Left ventricle myocardium inferior (tissue), 1 donor: Measurements from ENCODE around the gene RPS27L. TPM values are rescaled to one million over a fixed set of nuclear protein-coding genes. Genes with fewer than 3 reads are reported as not detected.
A peak's percentile ranks its signal among the peaks of the same experiment; 100 is the strongest.

Experiments used
- DNase-seq: peaks from one replicate; pipeline ENCODE4 v3.0.0-alpha.2; 2020
- H3K27ac ChIP-seq: fragments of 200-600 bp; replicated peaks from 2 replicates; pipeline ENCODE4 v1.8.0; 2021
- H3K27me3 ChIP-seq: fragments of 200-600 bp; 2 replicates; pipeline ENCODE4 v1.8.0; 2021; ENCODE audit warnings: low read depth
- H3K36me3 ChIP-seq: fragments of 200-600 bp; 2 replicates; pipeline ENCODE4 v1.8.0; 2021
- H3K4me1 ChIP-seq: fragments of 200-600 bp; 2 replicates; pipeline ENCODE4 v1.8.0; 2021
- H3K4me3 ChIP-seq: fragments of 200-600 bp; 2 replicates; pipeline ENCODE4 v1.8.0; 2021; ENCODE audit warnings: mild to moderate bottlenecking, moderate library complexity
- H3K9me3 ChIP-seq: fragments of 200-600 bp; replicated peaks from 2 replicates; pipeline ENCODE4 v1.8.0; 2021
- intact Hi-C: fragments of 100-400 bp; cut with micrococcal nuclease; formaldehyde crosslinking; loops from one replicate; pipeline ENCODE4 v1.11.0; 2022
- total RNA-seq: library from RNA; stranded (reverse); fragmentation: NEBNext Ultra II Directional; extraction: Animal tissue kit (Norgen Biotek cat#: 25700); gene quantifications from one replicate; pipeline ENCODE4 v1.2.1, GENCODE V29; 2021
- TF ChIP-seq, protein P1 (sequence below): fragments of 200-600 bp; IDR thresholded peaks from 2 replicates; pipeline ENCODE4 v1.8.0; 2021; ENCODE audit warnings: antibody characterized with exemption, mild to moderate bottlenecking, borderline replicate concordance
- donor health status: DM: no; HTN: yes; CAD: no; lungs with severe emphysema.

The RPS27L gene
- total RNA-seq, 1 donor from 2014 or later, result 165 TPM

- H3K36me3 ChIP-seq, result no peaks in the 10 kb centered on the region
- DNase-seq, result no peak
- H3K4me3 ChIP-seq, result no peak overlapping the region
- intact Hi-C loops, result no loop called here
- TF ChIP-seq, protein P1, sequence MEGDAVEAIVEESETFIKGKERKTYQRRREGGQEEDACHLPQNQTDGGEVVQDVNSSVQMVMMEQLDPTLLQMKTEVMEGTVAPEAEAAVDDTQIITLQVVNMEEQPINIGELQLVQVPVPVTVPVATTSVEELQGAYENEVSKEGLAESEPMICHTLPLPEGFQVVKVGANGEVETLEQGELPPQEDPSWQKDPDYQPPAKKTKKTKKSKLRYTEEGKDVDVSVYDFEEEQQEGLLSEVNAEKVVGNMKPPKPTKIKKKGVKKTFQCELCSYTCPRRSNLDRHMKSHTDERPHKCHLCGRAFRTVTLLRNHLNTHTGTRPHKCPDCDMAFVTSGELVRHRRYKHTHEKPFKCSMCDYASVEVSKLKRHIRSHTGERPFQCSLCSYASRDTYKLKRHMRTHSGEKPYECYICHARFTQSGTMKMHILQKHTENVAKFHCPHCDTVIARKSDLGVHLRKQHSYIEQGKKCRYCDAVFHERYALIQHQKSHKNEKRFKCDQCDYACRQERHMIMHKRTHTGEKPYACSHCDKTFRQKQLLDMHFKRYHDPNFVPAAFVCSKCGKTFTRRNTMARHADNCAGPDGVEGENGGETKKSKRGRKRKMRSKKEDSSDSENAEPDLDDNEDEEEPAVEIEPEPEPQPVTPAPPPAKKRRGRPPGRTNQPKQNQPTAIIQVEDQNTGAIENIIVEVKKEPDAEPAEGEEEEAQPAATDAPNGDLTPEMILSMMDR, result no peak
- no peaks in the 10 kb centered on the region for H3K27me3 ChIP-seq
- H3K9me3 ChIP-seq, result no peaks in the 10 kb centered on the region
- peaks cover 69% of the 10 kb centered on the region for H3K4me1 ChIP-seq
- H3K27ac ChIP-seq, result no peak overlapping the region
Observed at GRCh38 chr15:63198371-63199250, 41.3 kb upstream of the RPS27L start.

DNA sequence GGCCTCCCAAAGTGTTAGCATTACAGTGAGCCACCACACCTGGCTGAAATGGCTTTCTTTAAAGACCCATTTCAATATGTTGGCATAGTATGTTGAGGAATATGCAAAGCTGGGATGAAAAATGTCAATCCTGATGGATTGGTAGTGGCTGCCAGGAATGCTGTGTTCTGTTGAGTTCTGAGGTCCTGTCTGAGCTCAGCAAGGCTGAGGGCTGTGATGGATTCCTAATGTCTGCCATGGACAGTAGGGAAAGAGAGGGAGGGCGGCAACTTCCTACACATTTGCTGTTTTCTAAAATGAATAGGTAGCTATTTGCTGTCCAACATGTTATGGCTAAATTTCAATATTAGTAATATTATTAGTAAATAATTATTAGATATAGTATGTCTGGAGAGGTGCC lies 40.3 kb upstream of the RPS27L start:
- H3K4me3 ChIP-seq, result no peak overlapping the region
- intact Hi-C loops, result no loop called here
- no peaks in the 10 kb centered on the region for H3K27me3 ChIP-seq
- no peak overlapping the region for H3K27ac ChIP-seq
- H3K9me3 ChIP-seq, result no peaks in the 10 kb centered on the region
- peaks cover 74% of the 10 kb centered on the region for H3K4me1 ChIP-seq
- TF ChIP-seq, protein P1, result no peak
- DNase-seq, result no peak
- H3K36me3 ChIP-seq, result no peaks in the 10 kb centered on the region

- Histone ChIP-seq H3K27me3 (no peaks in the 10 kb centered on the region), H3K36me3 (no peaks in the 10 kb centered on the region), H3K4me1 (peaks cover 74% of the 10 kb centered on the region), H3K27ac (no peak overlapping the region), H3K9me3 (no peaks in the 10 kb centered on the region), H3K4me3 (no peak overlapping the region)
- DNase-seq, result no peak
- TF ChIP-seq, protein P1, result no peak
- intact Hi-C loops, result no loop called here
Observed at GRCh38 chr15:63196842-63197241, 39.6 kb upstream of the RPS27L start.

DNA sequence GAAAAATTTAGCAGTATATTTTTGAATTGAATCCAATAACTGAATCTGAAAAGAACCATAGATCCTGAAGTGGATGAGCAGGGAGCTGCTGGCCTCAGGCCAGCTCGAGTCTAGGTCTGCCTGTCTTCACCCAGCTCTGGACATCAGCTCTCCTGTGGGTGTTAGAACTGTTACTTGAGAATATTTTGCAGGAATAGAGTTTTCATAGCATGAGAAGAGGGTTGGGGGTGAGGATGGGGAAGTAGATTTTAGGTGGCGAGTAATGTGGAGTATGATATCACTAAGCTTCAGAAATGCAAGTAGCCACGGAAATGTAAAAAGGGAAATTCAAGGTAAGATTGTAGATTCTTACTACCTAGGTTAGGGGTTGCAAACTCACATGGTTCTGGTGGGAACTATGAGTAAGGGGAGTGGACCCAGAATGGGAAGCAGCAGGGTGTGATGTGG lies 38.3 kb upstream of the RPS27L start:
- Histone ChIP-seq H3K9me3 (no peaks in the 10 kb centered on the region), H3K36me3 (no peaks in the 10 kb centered on the region), H3K27ac (peak overlapping the region; percentile 64), H3K4me3 (no peak overlapping the region), H3K27me3 (no peaks in the 10 kb centered on the region), H3K4me1 (peaks cover 86% of the 10 kb centered on the region)
- no peak for DNase-seq
- intact Hi-C loops, result no loop called here
- TF ChIP-seq, protein P1, result no peak

DNA sequence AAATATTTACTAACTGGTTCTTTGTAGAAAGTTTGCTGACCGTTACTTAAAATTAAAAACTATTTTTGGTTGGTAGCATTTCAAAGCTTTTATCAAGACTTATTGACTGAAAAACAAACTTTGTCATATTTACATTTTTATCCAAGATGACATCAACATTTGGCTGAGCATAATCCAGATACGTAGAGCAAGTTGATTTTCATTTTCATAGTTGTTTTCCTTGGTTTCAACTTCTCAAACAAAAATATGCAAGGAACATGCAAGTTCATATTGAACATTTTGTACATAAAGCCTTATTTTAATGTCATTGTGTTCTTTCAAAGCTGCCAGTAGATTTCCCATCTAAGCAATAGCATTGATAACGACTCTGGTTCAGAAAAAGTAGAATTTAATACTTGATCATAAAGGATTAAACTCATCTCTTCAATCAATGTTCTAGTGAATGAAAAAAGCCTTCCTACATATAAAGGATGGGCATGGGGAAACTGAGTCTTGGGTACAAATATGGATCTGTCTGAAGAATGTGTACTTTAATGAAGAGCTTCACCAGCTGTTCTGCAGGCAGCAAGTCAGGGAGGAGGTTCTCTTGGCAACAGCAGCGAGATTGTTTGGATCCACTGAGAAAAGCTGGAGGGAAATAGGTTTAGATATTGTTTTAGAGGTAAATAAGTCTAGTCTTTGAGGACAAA lies 37.7 kb upstream of the RPS27L start:
- TF ChIP-seq, protein P1, result no peak
- no peaks in the 10 kb centered on the region for H3K36me3 ChIP-seq
- H3K4me1 ChIP-seq, result peaks cover 91% of the 10 kb centered on the region
- H3K27ac ChIP-seq, result peak overlapping the region; percentile 64
- no peak overlapping the region for H3K4me3 ChIP-seq
- DNase-seq, result no peak
- no peaks in the 10 kb centered on the region for H3K27me3 ChIP-seq
- intact Hi-C loops, result no loop called here
- no peaks in the 10 kb centered on the region for H3K9me3 ChIP-seq
